CD4-positive, CD25-positive, alpha-beta regulatory T cell (primary cell): ENCODE measurements around the gene EEF1E1. TPM values are rescaled to one million over a fixed set of nuclear protein-coding genes. Genes with fewer than 3 reads are reported as not detected.

Experiments
- ATAC-seq, 2 donors: fragments of 150-1000 bp; cut with Tn5 transposase; one replicate each; pipeline ENCODE4 v1.10.0; 2021; ENCODE audit warnings: low read depth in 2 of 2, moderate number of reproducible peaks in 2 of 2, moderate library complexity in 1 of 2
- DNase-seq, 3 donors: peaks; one replicate each; pipeline versions ENCODE4 v3.0.0 to v3.0.0-alpha.2; 2012 to 2022; ENCODE audit warnings: mixed read lengths in 1 of 3
- H3K27ac ChIP-seq: one replicate; pipeline ENCODE4 v1.7.0; 2013; ENCODE audit warnings: mild to moderate bottlenecking, low read length; ENCODE audit not compliant: insufficient read depth, poor library complexity, severe bottlenecking
- H3K27me3 ChIP-seq: one replicate; pipeline ENCODE4 v1.7.0; 2013; ENCODE audit warnings: low read length; ENCODE audit not compliant: control insufficient read depth, insufficient read depth
- H3K36me3 ChIP-seq: one replicate; pipeline ENCODE4 v1.7.0; 2013; ENCODE audit warnings: mild to moderate bottlenecking, low read length, moderate library complexity; ENCODE audit not compliant: control insufficient read depth, insufficient read depth
- H3K4me1 ChIP-seq: 2 replicates; pipeline ENCODE4 v1.7.0; 2013; ENCODE audit warnings: mild to moderate bottlenecking, low read length; ENCODE audit not compliant: insufficient read depth, control insufficient read depth, poor library complexity, severe bottlenecking
- H3K4me3 ChIP-seq: one replicate; pipeline ENCODE4 v1.7.0; 2013; ENCODE audit warnings: low read depth, mild to moderate bottlenecking, low read length, moderate library complexity
- H3K9me3 ChIP-seq, 2 experiments: 1 replicate in 1 of 2; 2 replicates in 1 of 2; pipeline ENCODE4 v1.7.0; 2013; ENCODE audit warnings: low read length in 2 of 2, mild to moderate bottlenecking in 1 of 2, moderate library complexity in 1 of 2; ENCODE audit not compliant: control insufficient read depth in 2 of 2
- H3K27ac Mint-ChIP-seq, 3 donors: one replicate each; pipeline ENCODE4 v1.8.0; 2020 to 2022; ENCODE audit warnings: mild to moderate bottlenecking in 3 of 3, mixed read lengths in 3 of 3, moderate library complexity in 2 of 3
- H3K27me3 Mint-ChIP-seq: one replicate; pipeline ENCODE4 v1.8.0; 2022; ENCODE audit warnings: mild to moderate bottlenecking, mixed read lengths
- H3K36me3 Mint-ChIP-seq: one replicate; pipeline ENCODE4 v1.8.0; 2020; ENCODE audit warnings: mixed read lengths
- H3K4me1 Mint-ChIP-seq, 4 donors: one replicate each; pipeline ENCODE4 v1.8.0; 2020 to 2022; ENCODE audit warnings: mixed read lengths in 4 of 4, mild to moderate bottlenecking in 1 of 4
- H3K4me3 Mint-ChIP-seq, 4 donors: one replicate each; pipeline ENCODE4 v1.8.0; 2020 to 2022; ENCODE audit warnings: mild to moderate bottlenecking in 4 of 4, mixed read lengths in 4 of 4, moderate library complexity in 3 of 4
- H3K9me3 Mint-ChIP-seq, 7 donors: one replicate each; pipeline ENCODE4 v1.8.0; 2020 to 2022; ENCODE audit warnings: mixed read lengths in 7 of 7, mild to moderate bottlenecking in 3 of 7, moderate library complexity in 2 of 7
- polyA plus RNA-seq, 4 donors: library from polyadenylated mRNA; unstranded; fragments of 300-500 nt; fragmentation: Illumina TruSeq; gene quantifications; one replicate each; pipeline ENCODE4 v1.2.3, GENCODE V29; 2021
- total RNA-seq: library from RNA; stranded (reverse); gene quantifications from one replicate; pipeline ENCODE4 v1.2.3, GENCODE V29; 2022

The EEF1E1 gene
- total and polyA plus RNA-seq, 5 donors from 2014 or later, result 13.1 to 68.9 (median 59.1) TPM

DNA sequence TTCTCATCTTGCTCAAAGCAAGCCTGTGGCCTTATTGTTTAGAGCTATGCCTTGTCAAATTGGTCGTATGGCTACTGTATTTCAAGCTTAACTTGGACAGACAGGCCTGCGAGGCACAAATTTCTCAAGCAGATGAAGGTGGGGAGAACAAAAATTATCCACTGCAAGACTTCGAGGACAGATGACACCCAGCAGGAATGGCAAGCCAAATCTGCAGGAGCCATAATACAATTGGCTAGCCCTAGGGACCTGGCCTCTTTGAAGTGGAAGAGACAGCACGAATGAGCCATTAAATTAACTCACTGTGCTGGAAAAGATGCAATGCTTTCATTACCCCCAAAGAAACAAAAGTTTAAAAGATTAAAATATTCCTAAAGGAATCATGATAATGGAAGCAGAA, 33.2 kb downstream of the EEF1E1 start:
- H3K27me3 Mint-ChIP-seq, result no peaks in the 10 kb centered on the region
- no peaks in the 10 kb centered on the region for H3K36me3 Mint-ChIP-seq
- no peak overlapping the region for H3K4me3 Mint-ChIP-seq
- H3K4me3 ChIP-seq, result no peak overlapping the region
- peaks cover 11% of the 10 kb centered on the region for H3K4me1 ChIP-seq
- no peaks in the 10 kb centered on the region for H3K36me3 ChIP-seq
- no peak overlapping the region for H3K27ac ChIP-seq
- DNase-seq (no peak), ATAC-seq (no peak)
- no peaks in the 10 kb centered on the region for H3K27me3 ChIP-seq
- H3K4me1 Mint-ChIP-seq, result peaks cover 7 to 25% (median 18%) of the 10 kb centered on the region in 4 donors
- peaks cover 0 to 1% (median 0%) of the 10 kb centered on the region in 7 donors for H3K9me3 Mint-ChIP-seq
- no peak overlapping the region for H3K27ac Mint-ChIP-seq
- H3K9me3 ChIP-seq, result no peaks in the 10 kb centered on the region

DNA sequence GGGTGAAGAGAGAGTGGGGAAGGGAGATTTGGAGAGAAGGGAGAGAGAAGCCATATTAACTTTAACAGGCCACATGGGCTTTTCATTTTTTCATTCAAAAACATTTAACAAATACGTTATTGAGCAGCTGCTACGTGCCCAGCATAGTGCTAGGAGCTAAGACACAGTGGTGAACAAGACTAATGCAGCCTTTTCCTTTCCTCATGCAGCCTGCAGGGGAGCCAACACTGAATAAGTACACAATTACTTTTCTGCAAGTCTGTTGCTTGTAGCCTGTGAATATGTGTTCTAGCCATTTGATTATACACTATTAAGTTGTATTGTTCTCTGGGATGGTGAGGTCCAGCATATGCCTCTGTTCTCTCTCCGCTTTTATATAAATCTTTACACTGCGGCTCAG, 36.2 kb downstream of the EEF1E1 start:
- peak overlapping the region in 2 of 3 donors; percentile 42 to 98 for H3K27ac Mint-ChIP-seq
- peak in 1 of 3 donors; percentile 51 for DNase-seq
- no peak for ATAC-seq
- H3K4me3 ChIP-seq, result no peak overlapping the region
- no peaks in the 10 kb centered on the region for H3K27me3 ChIP-seq
- H3K4me3 Mint-ChIP-seq, result peak overlapping the region in 1 of 4 donors; percentile 47
- no peaks in the 10 kb centered on the region for H3K27me3 Mint-ChIP-seq
- peaks cover 18% of the 10 kb centered on the region for H3K4me1 ChIP-seq
- H3K9me3 ChIP-seq, result no peaks in the 10 kb centered on the region
- no peak overlapping the region for H3K27ac ChIP-seq
- peaks cover 14 to 37% (median 31%) of the 10 kb centered on the region in 4 donors for H3K4me1 Mint-ChIP-seq
- H3K36me3 Mint-ChIP-seq, result no peaks in the 10 kb centered on the region
- peaks cover 2% of the 10 kb centered on the region for H3K36me3 ChIP-seq
- H3K9me3 Mint-ChIP-seq, result peaks cover 0 to 1% (median 0%) of the 10 kb centered on the region in 7 donors

DNA sequence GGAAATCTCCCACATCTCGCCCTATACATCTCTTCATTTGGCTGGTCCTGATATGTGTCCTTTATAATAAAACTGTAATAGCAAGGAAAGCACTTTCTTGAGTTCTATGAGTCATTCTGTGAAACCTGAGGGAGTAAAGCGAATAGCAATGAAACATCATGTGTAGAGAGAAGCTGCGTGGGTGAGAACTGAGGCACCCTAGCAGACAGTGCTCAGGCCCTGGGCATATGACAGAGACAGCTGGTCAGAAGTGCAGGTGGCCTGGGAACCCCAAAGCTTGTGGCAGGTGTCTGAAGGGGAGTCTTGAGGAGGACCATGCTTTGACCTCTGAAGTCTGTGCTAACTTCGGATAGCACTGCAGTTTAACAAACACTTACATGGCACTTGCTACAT, 36.8 kb downstream of the EEF1E1 start:
- Histone ChIP-seq H3K4me1 (peaks cover 18% of the 10 kb centered on the region), H3K27me3 (no peaks in the 10 kb centered on the region), H3K36me3 (peaks cover 2% of the 10 kb centered on the region), H3K9me3 (no peaks in the 10 kb centered on the region), H3K27ac (no peak overlapping the region), H3K4me3 (peak overlapping the region; percentile 85)
- Mint-ChIP-seq H3K4me3 (peak overlapping the region; percentile 0 to 99 (median 20)), H3K27ac (peak overlapping the region; percentile 52 to 98 (median 97)), H3K4me1 (peaks cover 14 to 37% (median 31%) of the 10 kb centered on the region in 4 donors), H3K36me3 (peaks cover under 1% of the 10 kb centered on the region), H3K27me3 (no peaks in the 10 kb centered on the region), H3K9me3 (peaks cover 0 to 1% (median 0%) of the 10 kb centered on the region in 7 donors)
- DNase-seq (peak in 1 of 3 donors; percentile 56), ATAC-seq (no peak)

DNA sequence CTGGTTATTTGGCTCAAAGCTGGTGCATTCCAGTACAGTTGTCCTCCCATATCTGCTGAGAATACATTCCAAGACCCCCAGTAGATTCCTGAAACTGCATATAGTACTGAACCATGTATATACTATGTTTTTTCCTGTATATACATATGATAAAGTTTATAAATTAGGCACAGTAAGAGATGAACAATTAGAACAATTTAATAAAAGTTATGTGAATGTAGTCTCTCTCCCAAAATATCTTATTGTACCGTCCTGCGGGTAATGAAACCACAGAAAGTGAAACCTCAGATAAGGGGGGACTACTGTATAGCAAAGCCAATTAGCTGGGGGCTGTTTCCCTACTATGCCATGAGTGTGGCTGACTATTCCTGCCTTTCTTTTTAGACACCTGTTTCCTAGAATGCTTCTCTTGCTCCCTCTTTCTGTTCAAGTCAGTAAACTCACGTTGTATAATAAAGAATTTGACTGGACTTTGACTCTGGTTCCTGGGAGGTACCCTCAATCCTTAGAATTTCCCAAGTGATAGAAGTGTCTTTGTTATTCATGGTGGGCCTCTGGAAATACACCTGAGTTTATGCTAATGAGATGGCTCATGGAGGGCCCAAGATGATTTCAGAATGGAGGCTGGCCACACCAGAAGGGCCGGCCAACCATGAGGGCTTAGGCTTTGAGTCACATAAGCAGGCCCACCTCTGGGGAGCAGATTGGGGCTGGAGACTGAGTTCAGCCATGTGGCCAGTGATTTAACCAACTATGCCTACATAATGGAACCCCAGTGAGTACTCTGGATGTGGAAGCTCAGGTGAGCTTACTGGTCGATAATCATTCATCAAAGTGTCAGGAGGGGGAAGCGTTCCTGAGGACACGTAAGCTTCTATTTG, 37.5 kb downstream of the EEF1E1 start:
- Mint-ChIP-seq H3K27ac (peak overlapping the region; percentile 93 to 98 (median 97)), H3K4me3 (peak overlapping the region; percentile 93 to 99 (median 94))

DNA sequence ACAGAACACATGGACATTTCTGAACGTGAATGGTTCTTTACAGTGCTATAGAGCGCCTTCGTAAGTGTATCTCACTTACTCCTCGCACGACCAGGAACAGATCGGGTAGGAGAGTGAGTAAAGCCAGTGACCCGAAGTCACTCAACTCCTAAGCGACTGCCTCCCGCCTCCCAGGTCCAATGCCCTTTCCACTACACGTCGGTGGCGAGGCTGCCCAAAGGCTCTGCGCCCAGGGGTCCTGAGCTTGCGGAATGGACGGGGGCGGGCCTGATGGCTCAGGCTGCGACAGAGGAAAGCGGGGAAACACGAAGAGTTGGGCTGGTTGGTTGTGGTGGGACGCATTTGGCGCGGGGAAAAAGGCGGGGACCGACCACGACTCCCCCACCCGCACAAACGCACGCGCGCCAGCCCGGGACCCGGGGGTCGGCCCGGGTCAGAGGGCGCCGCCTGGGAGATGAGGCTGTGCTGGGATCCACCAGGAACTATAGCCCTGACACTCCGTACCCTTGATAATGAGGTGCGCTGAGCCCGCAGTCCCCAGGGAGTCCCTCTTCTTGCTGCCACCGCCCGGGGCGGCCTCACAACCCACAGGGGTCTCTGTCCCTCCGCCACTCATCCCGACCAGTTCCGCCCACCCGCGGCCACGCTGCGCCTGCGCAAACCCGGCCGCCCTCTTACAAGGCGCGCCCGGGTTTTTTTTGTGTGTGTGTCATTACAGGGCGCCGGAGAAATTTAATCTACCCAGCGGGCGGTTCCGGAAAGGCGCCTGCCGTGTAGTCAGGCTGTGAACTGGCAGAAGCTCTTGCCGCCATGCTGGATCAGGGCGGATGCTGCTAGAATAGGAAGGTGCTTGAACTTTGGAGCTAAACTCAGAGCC, 38.3 kb downstream of the EEF1E1 start, which contains the start of gene BLOC1S5:
TSS of gene BLOC1S5 (minus strand) at position 629 of the 877 bp plus-strand sequence. CDS start at position 616, 13 bp downstream.
- H3K36me3 ChIP-seq, result peaks cover 9% of the 10 kb centered on the region
- H3K4me1 ChIP-seq, result peaks cover 18% of the 10 kb centered on the region
- no peaks in the 10 kb centered on the region for H3K9me3 ChIP-seq
- peak; percentile 95 to 99 (median 97) for DNase-seq
- Mint-ChIP-seq H3K27me3 (no peaks in the 10 kb centered on the region), H3K4me1 (peaks cover 24 to 41% (median 38%) of the 10 kb centered on the region in 4 donors), H3K27ac (peak within 1 kb of the TSS; percentile 93 to 98 (median 97)), H3K36me3 (peaks cover 6% of the 10 kb centered on the region), H3K4me3 (peak within 1 kb of the TSS; percentile 93 to 99 (median 94)), H3K9me3 (peaks cover 0 to 1% (median 0%) of the 10 kb centered on the region in 7 donors)
- peak within 1 kb of the TSS; percentile 91 for H3K4me3 ChIP-seq
- ATAC-seq, result peak; percentile 97
- no peaks in the 10 kb centered on the region for H3K27me3 ChIP-seq
- H3K27ac ChIP-seq, result peak within 1 kb of the TSS; percentile 92

More for the DNA sequence above, 37.5 kb downstream of the EEF1E1 start:
- peaks cover 6% of the 10 kb centered on the region for H3K36me3 Mint-ChIP-seq
- no peak for ATAC-seq
- Histone ChIP-seq H3K27ac (peak overlapping the region; percentile 92), H3K4me3 (peak overlapping the region; percentile 85), H3K4me1 (peaks cover 18% of the 10 kb centered on the region), H3K27me3 (no peaks in the 10 kb centered on the region), H3K36me3 (peaks cover 7% of the 10 kb centered on the region), H3K9me3 (no peaks in the 10 kb centered on the region)
- H3K27me3 Mint-ChIP-seq, result no peaks in the 10 kb centered on the region
- H3K9me3 Mint-ChIP-seq, result peaks cover 0 to 1% (median 0%) of the 10 kb centered on the region in 7 donors
- no peak for DNase-seq
- peaks cover 20 to 40% (median 35%) of the 10 kb centered on the region in 4 donors for H3K4me1 Mint-ChIP-seq

DNA sequence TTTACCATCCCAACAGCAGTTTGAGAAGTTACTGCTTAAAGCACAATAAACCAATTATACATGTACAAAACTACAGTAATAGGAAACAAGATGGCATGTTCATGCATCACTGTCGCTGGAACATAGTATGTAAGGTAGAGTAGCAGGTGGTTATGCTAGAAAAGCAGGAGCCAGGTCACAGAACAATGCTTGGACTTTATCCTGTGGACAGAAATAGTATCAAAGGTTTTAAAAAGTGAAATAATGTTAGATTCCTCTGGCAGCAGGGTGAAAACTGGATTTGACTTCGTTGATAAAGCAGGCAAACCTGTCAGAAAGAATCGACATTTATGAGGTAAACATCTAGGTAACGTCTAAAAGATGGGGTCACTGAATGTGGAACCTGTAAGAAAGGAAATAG, 40.6 kb downstream of the EEF1E1 start:
- peaks cover 0 to 1% (median 0%) of the 10 kb centered on the region in 7 donors for H3K9me3 Mint-ChIP-seq
- ATAC-seq (no peak), DNase-seq (no peak)
- Histone ChIP-seq H3K4me3 (no peak overlapping the region), H3K4me1 (peaks cover 18% of the 10 kb centered on the region), H3K36me3 (peaks cover 21% of the 10 kb centered on the region), H3K9me3 (no peaks in the 10 kb centered on the region), H3K27me3 (no peaks in the 10 kb centered on the region), H3K27ac (no peak overlapping the region)
- no peaks in the 10 kb centered on the region for H3K27me3 Mint-ChIP-seq
- H3K4me1 Mint-ChIP-seq, result peaks cover 27 to 45% (median 36%) of the 10 kb centered on the region in 4 donors
- no peak overlapping the region for H3K27ac Mint-ChIP-seq
- H3K4me3 Mint-ChIP-seq, result peak overlapping the region in 1 of 4 donors; percentile 93
- H3K36me3 Mint-ChIP-seq, result peaks cover 12% of the 10 kb centered on the region

DNA sequence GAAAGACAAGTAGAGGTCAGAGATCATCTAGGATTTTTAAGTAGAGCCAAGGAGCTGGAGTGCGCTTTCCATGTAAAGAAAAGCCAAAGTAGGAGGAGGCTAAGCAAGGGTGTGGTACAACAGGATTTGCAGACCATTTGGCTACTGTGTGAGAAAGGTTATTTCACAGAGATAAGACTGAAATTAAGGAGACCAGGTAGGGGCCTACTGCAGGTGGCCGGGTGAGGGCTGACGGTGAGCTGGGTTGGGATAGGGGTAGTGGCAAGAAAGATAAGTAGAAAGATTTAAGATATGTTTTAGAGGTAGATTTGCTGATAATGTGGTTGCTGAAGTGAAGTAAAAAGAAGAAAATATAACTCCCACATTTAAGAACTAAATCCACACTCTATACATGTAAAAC, 42.0 kb downstream of the EEF1E1 start:
- H3K9me3 Mint-ChIP-seq, result peaks cover 0 to under 1% (median 0%) of the 10 kb centered on the region in 7 donors
- H3K27ac Mint-ChIP-seq, result no peak overlapping the region
- DNase-seq (no peak), ATAC-seq (no peak)
- H3K4me1 Mint-ChIP-seq, result peaks cover 24 to 36% (median 30%) of the 10 kb centered on the region in 4 donors
- Histone ChIP-seq H3K36me3 (peaks cover 29% of the 10 kb centered on the region), H3K9me3 (no peaks in the 10 kb centered on the region), H3K4me3 (no peak overlapping the region), H3K4me1 (peaks cover 16% of the 10 kb centered on the region), H3K27me3 (no peaks in the 10 kb centered on the region), H3K27ac (no peak overlapping the region)
- H3K27me3 Mint-ChIP-seq, result no peaks in the 10 kb centered on the region
- H3K4me3 Mint-ChIP-seq, result peak overlapping the region in 2 of 4 donors; percentile 22 to 90
- peaks cover 22% of the 10 kb centered on the region for H3K36me3 Mint-ChIP-seq
